Panc1 (cell line): ENCODE measurements around the gene RIOX2. TPM values are rescaled to one million over a fixed set of nuclear protein-coding genes. Genes with fewer than 3 reads are reported as not detected.

Experiments used
- ATAC-seq: fragments of 200-7000 bp; cut with Tn5 transposase; 2 replicates; pipeline ENCODE4 v1.9.1; 2020; ENCODE audit warnings: mild to moderate bottlenecking, moderate library complexity
- BruUV-seq: library from RNA; stranded (reverse); fragments of 400-500 nt; replicated peaks from 2 replicates; lab custom pipeline; 2021; lab: Mats Ljungman, UMichigan
- CTCF ChIA-PET: fragments of 300-600 bp; sonication (Branson Sonifier 250); formaldehyde crosslinking; loops from one replicate; lab custom pipeline; 2022; ENCODE audit warnings: antibody characterized with exemption; lab: Charles Lee
- POLR2A ChIA-PET: fragments of 300-600 bp; sonication (Branson Sonifier 250); formaldehyde crosslinking; loops from one replicate; lab custom pipeline; 2022; ENCODE audit warnings: antibody characterized with exemption; lab: Charles Lee
- DNase-seq: peaks from one replicate; pipeline ENCODE4 v3.0.0-alpha.2; 2010; ENCODE audit warnings: low read depth, low spot score
- H3K27ac ChIP-seq: 2 replicates; pipeline ENCODE4 v1.5.1; 2011; ENCODE audit warnings: mild to moderate bottlenecking, low read length, inconsistent platforms
- H3K27me3 ChIP-seq: fragments of 200-500 bp; sonication (Bioruptor generic); 2 replicates; pipeline ENCODE4 v1.6.0; 2014; ENCODE audit warnings: low read length, inconsistent platforms; ENCODE audit not compliant: control insufficient read depth, insufficient read depth
- H3K36me3 ChIP-seq: fragments of 200-500 bp; sonication (Bioruptor generic); 2 replicates; pipeline ENCODE4 v1.5.1; 2014; ENCODE audit warnings: inconsistent platforms, mild to moderate bottlenecking, low read length, moderate library complexity; ENCODE audit not compliant: control insufficient read depth, insufficient read depth
- H3K4me1 ChIP-seq: 2 replicates; pipeline ENCODE4 v1.5.1; 2011; ENCODE audit warnings: inconsistent platforms, mild to moderate bottlenecking, low read length, moderate library complexity; ENCODE audit not compliant: control insufficient read depth, insufficient read depth
- H3K4me3 ChIP-seq, 2 experiments: 2 replicates each; pipeline ENCODE4 v1.5.1; 2011 to 2012; ENCODE audit warnings: low read depth in 2 of 2, low read length in 2 of 2, mild to moderate bottlenecking in 2 of 2, inconsistent platforms in 1 of 2, moderate library complexity in 1 of 2
- H3K9me3 ChIP-seq: fragments of 200-500 bp; sonication (Bioruptor generic); 2 replicates; pipeline ENCODE4 v1.5.1; 2014; ENCODE audit warnings: low read depth, mild to moderate bottlenecking, inconsistent platforms, low read length, moderate library complexity; ENCODE audit not compliant: control insufficient read depth, insufficient read depth
- POLR2AphosphoS5 ChIP-seq: IDR thresholded peaks from 2 replicates; pipeline ENCODE4 v1.6.1; 2012; ENCODE audit warnings: mild to moderate bottlenecking, low read depth, low read length, moderate library complexity
- REST ChIP-seq, 2 experiments: IDR thresholded peaks; 2 replicates each; pipeline ENCODE4 v1.6.1; 2011 to 2012; ENCODE audit warnings: low read depth in 2 of 2, control low read depth in 1 of 2, low read length in 1 of 2, mild to moderate bottlenecking in 1 of 2, moderate library complexity in 1 of 2; ENCODE audit not compliant: insufficient read depth in 1 of 2
- SIN3A ChIP-seq: IDR thresholded peaks from 2 replicates; pipeline ENCODE4 v1.6.1; 2012; ENCODE audit warnings: low read depth, mild to moderate bottlenecking, low read length, moderate library complexity, borderline replicate concordance; ENCODE audit not compliant: insufficient read depth
- TCF7L2 ChIP-seq: IDR thresholded peaks from 2 replicates; pipeline ENCODE4 v1.6.1; 2011; ENCODE audit warnings: mild to moderate bottlenecking, low read depth, low read length, inconsistent platforms
- in situ Hi-C: cut with HindIII; loops from 2 replicates; pipeline ENCODE4 v1.10.0; 2016; ENCODE audit warnings: low sequenced_read_pairs, low pct_unique_long_range_greater_than_20kb
- intact Hi-C: fragments of 100-400 bp; cut with micrococcal nuclease; formaldehyde crosslinking; loops from one replicate; pipeline ENCODE4 v1.10.0; 2022; ENCODE audit not compliant: unreplicated experiment
- total RNA-seq: library from RNA; stranded (reverse); gene quantifications from one replicate; pipeline ENCODE4 v1.2.1, GENCODE V29; 2021; ENCODE audit not compliant: unreplicated experiment
- TF ChIP-seq, protein P1 (sequence below): fragments of 450-650 bp; IDR thresholded peaks from 2 replicates; pipeline ENCODE4 v1.5.1; 2017; ENCODE audit warnings: mild to moderate bottlenecking

The RIOX2 gene
- total RNA-seq, 1 experiment from 2014 or later, result 44.1 TPM

- H3K27me3 ChIP-seq, result no peaks in the 10 kb centered on the region
- ATAC-seq (no peak), DNase-seq (no peak)
- TF ChIP-seq, protein P1, sequence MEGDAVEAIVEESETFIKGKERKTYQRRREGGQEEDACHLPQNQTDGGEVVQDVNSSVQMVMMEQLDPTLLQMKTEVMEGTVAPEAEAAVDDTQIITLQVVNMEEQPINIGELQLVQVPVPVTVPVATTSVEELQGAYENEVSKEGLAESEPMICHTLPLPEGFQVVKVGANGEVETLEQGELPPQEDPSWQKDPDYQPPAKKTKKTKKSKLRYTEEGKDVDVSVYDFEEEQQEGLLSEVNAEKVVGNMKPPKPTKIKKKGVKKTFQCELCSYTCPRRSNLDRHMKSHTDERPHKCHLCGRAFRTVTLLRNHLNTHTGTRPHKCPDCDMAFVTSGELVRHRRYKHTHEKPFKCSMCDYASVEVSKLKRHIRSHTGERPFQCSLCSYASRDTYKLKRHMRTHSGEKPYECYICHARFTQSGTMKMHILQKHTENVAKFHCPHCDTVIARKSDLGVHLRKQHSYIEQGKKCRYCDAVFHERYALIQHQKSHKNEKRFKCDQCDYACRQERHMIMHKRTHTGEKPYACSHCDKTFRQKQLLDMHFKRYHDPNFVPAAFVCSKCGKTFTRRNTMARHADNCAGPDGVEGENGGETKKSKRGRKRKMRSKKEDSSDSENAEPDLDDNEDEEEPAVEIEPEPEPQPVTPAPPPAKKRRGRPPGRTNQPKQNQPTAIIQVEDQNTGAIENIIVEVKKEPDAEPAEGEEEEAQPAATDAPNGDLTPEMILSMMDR, result no peak
- TF ChIP-seq POLR2AphosphoS5, result no peak
- TF ChIP-seq SIN3A, result no peak
- no peak for TF ChIP-seq REST (IDR thresholded peaks at IDR 0.05; ENCODE audit: insufficient read depth in 1 of 2, low read depth in 2 of 2, low read length in 1 of 2)
- no peak for TF ChIP-seq TCF7L2
- H3K27ac ChIP-seq, result peak overlapping the region; percentile 84
- no TSS peak for BruUV-seq
- peak overlapping the region; percentile 69 to 74 for H3K4me3 ChIP-seq
- POLR2A ChIA-PET, result no interaction called here
- CTCF ChIA-PET, result no interaction called here
- H3K9me3 ChIP-seq, result no peaks in the 10 kb centered on the region
- no peaks in the 10 kb centered on the region; the same call in 1 of the 2 replicates for H3K36me3 ChIP-seq
- H3K4me1 ChIP-seq, result peaks cover 20% of the 10 kb centered on the region
- intact Hi-C loops (loop anchor here (5.0 kb wide), 1 partner anchor 51 kb away; no protein-coding TSS in a partner anchor), in situ Hi-C loops (no loop called here)
Observed at GRCh38 chr3:97970956-97971620, 1.1 kb downstream of the RIOX2 start.

- no peak overlapping the region for H3K4me3 ChIP-seq
- TF ChIP-seq POLR2AphosphoS5 (no peak), SIN3A (no peak), REST (IDR thresholded peaks at IDR 0.05; ENCODE audit: insufficient read depth in 1 of 2, low read depth in 2 of 2, low read length in 1 of 2) (no peak), TCF7L2 (no peak)
- TF ChIP-seq, protein P1, result no peak
- intact Hi-C loops, result loop anchor here (5.0 kb wide), 1 partner anchor 52 kb away; no protein-coding TSS in a partner anchor
- no peaks in the 10 kb centered on the region for H3K27me3 ChIP-seq
- H3K9me3 ChIP-seq, result no peaks in the 10 kb centered on the region
- no peak for DNase-seq
- ChIA-PET CTCF (no interaction called here), POLR2A (no interaction called here)
- in situ Hi-C loops, result no loop called here
- H3K27ac ChIP-seq, result peak overlapping the region; percentile 50; the same call in 1 of the 2 replicates
- TSS peak; percentile 56 for BruUV-seq
- H3K4me1 ChIP-seq, result peaks cover 20% of the 10 kb centered on the region
- H3K36me3 ChIP-seq, result no peaks in the 10 kb centered on the region; the same call in 1 of the 2 replicates
- ATAC-seq, result no peak
Observed at GRCh38 chr3:97970156-97970555, 2.1 kb downstream of the RIOX2 start.
